ENCODE results near the gene IL17B.

The IL17B gene

GRCh38 chr5:149355688-149356087 lies 23.4 kb downstream of the IL17B start:
- DNase-seq, result no peak

- DNase-seq, result no peak
These were observed 25.2 kb downstream of the IL17B start for GRCh38 chr5:149353911-149354310.

- no peak for DNase-seq
These were observed 26.9 kb downstream of the IL17B start for GRCh38 chr5:149352169-149352568.

GRCh38 chr5:149349382-149349781 lies 29.7 kb downstream of the IL17B start:
- no peak for DNase-seq

GRCh38 chr5:149348518-149348917 lies 30.6 kb downstream of the IL17B start:
- DNase-seq, result no peak

GRCh38 chr5:149345892-149346222 lies 33.2 kb downstream of the IL17B start:
- DNase-seq, result no peak

GRCh38 chr5:149345147-149345891 lies 33.8 kb downstream of the IL17B start, which contains the start of gene GRPEL2:
Gene GRPEL2 (plus strand): TSS chr5:149345499. CDS start chr5:149345540, 41 bp downstream.
- peak; percentile 98 for DNase-seq

- DNase-seq, result no peak
These were observed 34.9 kb downstream of the IL17B start for GRCh38 chr5:149344151-149344550.

- no peak for DNase-seq
These were observed 37.2 kb downstream of the IL17B start for GRCh38 chr5:149341876-149342275.

GRCh38 chr5:149340920-149341319 lies 38.2 kb downstream of the IL17B start:
- no peak for DNase-seq

- no peak for DNase-seq
These were observed 40.7 kb downstream of the IL17B start for GRCh38 chr5:149338364-149338763.

- DNase-seq, result no peak
These were observed 41.4 kb downstream of the IL17B start for GRCh38 chr5:149337736-149338135.

GRCh38 chr5:149333711-149334443 lies 45.2 kb downstream of the IL17B start:
- DNase-seq, result no peak

GRCh38 chr5:149328177-149328576 lies 50.9 kb downstream of the IL17B start:
- no peak for DNase-seq

- no peak for DNase-seq
These were observed 52.5 kb downstream of the IL17B start for GRCh38 chr5:149326611-149327010.

GRCh38 chr5:149325894-149326293 lies 53.2 kb downstream of the IL17B start:
- no peak for DNase-seq

- no peak for DNase-seq
These were observed 53.8 kb downstream of the IL17B start for GRCh38 chr5:149325166-149325735.

GRCh38 chr5:149324641-149325040 lies 54.5 kb downstream of the IL17B start:
- DNase-seq, result no peak

Data from islet precursor cell (in vitro differentiated cells).